Measurements from ENCODE around the gene RBM47.
"Not testable (repeated sequence)": the region's sequence is repeated elsewhere in the genome, so short reads cannot be mapped to it uniquely, and the experiment has no call there.

Gene RBM47
- 162 to 349 (median 243) reads per million in 18 experiments for total RNA-seq

GRCh38 chr4:40629401-40630334 lies at the start of gene RBM47:
RBM47 (minus strand) TSS chr4:40629864; CDS start chr4:40438893, 190,971 bp downstream.
- DNase-seq, result peak; percentile 72 to 78

- no peak for DNase-seq
Observed at GRCh38 chr4:40678421-40678820, 48.8 kb upstream of the RBM47 start.

DNA sequence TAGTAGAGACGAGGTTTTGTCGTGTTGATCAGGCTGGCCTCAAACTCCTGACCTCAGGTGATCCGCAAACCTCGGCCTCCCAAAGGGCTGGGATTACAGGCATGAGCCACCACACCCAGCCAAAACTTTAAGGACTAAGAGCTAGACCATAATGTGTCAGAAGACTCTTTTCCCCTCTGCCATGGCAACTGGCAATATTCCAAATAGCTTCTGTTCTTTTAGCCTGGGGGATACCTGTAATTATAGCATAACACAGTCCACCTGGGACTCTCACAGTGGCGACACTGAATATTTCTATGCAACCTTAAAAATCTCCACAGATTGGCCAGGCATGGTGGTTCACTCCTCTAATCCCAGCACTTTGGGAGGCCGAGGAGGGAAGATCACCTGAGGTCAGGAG lies 45.5 kb upstream of the RBM47 start:
- no peak for DNase-seq

GRCh38 chr4:40672528-40673522 lies 43.2 kb upstream of the RBM47 start:
- peak; percentile 96 for DNase-seq

DNA sequence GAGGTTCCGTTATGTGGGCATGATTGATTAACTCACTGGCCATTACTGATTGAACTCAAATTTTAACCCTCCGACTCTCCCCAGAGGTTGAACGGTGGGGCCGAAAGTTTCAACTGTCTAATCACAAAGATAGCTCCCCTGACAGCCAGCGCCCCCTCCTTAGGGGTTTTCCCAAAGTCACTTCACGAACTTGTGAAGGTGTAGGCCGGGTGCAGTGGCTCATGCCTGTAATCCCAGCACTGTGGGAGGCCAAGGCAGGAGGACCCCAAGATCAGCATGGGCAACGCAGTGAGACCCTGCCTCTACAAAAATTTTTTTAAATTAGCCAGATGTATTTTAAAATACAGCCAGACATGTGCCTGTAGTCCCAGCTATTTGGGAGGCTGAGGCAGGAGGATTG lies 39.8 kb upstream of the RBM47 start:
- DNase-seq, result no peak

DNA sequence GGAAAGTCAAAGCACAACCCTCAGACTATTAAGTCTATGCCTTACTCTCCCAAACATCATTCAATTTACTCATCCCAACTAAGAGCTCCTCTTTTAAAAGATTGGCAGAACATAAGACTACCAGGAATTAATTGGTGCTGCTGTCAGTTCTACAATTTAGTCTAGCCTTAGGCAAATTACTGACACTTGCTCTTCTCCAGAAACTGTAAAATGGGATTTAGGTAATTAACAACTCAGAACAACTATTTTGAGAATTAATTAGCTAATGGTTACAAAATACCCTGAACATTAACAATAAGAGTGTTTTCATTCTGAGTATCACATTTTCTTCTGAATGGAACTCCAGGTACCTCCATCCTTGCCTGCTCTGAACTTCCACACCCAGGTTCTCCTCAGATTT lies 36.2 kb upstream of the RBM47 start:
- no peak for DNase-seq

GRCh38 chr4:40662962-40663604 lies 33.4 kb upstream of the RBM47 start:
- DNase-seq, result peak in 1 of 2 donors; percentile 38

DNA sequence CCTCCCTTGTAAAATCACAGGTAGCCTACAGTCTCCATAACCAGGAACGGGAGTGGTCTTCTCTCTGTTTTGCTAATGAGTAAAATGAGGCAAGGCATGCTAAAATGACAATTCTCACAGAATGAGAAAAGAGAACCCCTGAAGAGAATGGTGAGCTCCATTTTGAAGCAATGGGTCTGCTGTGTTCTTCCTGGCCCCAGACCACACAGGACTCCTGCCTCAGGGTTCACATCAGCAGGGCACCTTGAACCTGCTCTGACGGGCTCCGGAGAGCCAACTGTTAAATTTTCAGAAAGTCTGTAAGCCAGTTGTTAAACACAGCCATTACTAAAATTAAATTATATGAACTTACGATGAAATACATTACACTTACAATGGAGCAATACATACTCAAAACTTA lies 32.1 kb upstream of the RBM47 start:
- no peak for DNase-seq

- peak in 1 of 2 donors; percentile 48 for DNase-seq
Observed at GRCh38 chr4:40656201-40656863, 26.7 kb upstream of the RBM47 start.

GRCh38 chr4:40651280-40651679 lies 21.6 kb upstream of the RBM47 start:
- no peak for DNase-seq

DNA sequence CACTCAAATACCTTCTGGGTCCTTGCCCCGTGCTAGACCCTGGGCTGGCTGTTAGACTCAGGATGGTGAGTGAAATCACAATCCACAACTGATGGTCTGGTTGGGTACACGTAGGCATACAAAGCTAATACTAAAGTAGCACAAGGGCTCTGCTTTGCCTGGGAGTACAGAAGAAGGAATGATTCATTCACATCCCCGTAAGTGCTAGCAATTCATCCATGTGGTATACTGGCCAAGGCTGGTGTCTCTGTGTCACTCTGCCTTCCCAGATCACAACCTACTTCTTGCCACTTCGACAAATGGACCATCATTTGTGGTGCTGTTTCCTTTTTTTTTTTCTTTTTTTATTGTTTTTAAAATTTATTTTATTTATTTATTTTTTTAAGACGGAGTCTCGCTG lies 19.7 kb upstream of the RBM47 start:
- DNase-seq, result peak in 1 of 2 donors; percentile 32

DNA sequence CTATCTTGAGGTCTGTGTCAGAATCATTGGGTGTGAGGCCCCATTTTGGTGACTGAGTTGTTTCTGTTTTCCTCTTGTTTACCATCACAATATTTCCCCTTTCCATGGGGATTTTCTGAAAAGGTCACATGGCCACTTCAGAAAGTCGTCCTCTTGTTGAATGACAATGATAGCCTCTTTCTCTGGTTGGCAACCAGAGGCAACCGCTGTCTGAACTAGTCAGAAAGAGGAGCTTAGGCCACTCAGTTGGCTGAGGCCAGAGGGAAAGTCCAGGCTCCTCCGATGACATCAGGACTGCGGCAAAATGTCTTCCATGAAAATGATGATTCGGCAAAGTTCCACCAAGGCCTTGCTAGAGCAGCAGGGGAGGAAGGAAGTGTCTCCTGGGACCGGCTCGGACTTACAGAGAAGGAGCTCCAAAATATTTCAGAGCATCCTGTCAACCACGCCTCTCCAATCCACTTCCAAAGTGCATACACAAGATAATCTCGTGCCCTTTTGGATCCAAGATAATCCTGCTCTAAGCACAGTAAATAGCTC lies 19.1 kb upstream of the RBM47 start:
- peak; percentile 77 to 89 for DNase-seq

DNA sequence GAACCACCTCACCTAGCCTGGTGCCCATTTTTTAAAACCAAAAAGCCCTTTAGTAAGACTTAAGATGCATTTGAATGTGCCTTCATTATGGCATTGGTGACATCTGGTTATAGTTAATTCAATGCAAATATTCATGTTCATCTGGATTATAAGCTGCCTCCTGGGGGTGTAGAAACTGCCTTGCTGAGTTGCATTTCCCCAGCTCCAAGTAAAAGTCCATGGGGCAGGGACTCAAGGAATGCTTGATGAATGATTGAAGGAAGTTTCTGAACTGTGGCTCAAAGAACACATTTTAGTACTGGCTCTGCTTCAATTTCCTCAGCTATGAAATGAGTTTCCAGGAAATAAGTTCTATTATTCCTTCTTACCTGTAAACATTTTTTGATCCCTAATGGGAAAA lies 18.5 kb upstream of the RBM47 start:
- DNase-seq, result no peak

DNA sequence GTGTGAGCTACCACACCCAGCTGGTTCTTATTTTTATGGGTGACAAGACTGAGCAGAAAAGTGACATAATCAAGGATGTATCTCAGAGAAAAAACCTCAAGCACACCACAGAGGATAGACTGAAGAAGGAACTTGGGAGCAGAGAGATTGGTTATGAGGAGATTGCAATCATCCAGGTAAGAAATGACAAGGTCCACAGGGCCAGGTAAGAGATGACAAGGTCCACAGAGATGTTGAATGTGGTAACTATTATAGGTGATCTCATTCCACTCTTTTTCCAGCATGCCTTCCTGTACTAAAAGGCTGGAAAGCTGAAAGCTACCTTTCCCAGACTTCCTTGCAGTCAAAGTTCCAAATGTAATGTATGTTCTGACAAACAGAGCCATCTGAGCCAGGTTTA lies 15.9 kb upstream of the RBM47 start:
- no peak for DNase-seq

DNA sequence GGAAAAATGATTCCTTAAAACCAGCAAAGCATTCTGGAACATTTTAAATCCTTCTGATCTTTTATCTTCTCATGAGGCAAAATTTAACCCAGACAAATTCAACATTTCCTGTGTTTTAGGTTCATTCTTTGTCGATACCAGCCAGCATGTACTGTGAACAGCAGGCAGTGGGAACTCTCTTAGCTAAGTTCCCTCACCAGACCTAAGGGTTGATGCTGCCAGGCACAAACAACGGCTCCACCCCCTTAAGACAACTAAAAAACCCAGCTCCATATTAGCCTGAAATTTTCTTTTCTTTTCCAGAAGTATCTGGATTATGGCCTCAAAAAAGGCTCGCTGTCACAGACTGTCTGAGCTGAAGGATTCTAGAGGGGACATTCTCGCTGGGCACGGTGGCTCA lies 2.4 kb upstream of the RBM47 start:
- DNase-seq, result peak in 1 of 2 donors; percentile 45

- DNase-seq, result peak; percentile 82 to 87
Observed at GRCh38 chr4:40630335-40631021, 814 bp upstream of the RBM47 start.

DNA sequence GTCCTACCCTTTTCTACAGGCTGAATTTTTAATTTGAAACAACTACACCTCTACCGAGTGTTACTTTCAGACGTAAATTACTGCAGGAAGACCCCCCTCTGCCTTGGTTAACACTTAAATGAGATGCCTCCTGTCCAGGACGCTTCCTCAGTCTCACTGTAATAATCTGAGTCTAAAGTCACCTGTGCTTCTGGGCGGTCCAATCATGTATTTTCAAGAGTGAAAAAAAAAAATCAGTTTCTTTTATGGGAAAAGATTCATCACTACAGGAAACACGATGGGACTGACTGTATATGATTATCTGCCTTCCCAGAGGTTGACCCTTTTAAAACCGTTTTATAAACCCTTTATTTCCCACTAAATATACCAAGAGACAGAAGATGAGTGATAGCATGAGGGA lies 776 bp downstream of the RBM47 start:
- DNase-seq, result no peak

GRCh38 chr4:40628407-40628806 lies 1.3 kb downstream of the RBM47 start:
- DNase-seq, result not testable (repeated sequence)

- no peak for DNase-seq
Observed at GRCh38 chr4:40627540-40627939, 2.1 kb downstream of the RBM47 start.

DNA sequence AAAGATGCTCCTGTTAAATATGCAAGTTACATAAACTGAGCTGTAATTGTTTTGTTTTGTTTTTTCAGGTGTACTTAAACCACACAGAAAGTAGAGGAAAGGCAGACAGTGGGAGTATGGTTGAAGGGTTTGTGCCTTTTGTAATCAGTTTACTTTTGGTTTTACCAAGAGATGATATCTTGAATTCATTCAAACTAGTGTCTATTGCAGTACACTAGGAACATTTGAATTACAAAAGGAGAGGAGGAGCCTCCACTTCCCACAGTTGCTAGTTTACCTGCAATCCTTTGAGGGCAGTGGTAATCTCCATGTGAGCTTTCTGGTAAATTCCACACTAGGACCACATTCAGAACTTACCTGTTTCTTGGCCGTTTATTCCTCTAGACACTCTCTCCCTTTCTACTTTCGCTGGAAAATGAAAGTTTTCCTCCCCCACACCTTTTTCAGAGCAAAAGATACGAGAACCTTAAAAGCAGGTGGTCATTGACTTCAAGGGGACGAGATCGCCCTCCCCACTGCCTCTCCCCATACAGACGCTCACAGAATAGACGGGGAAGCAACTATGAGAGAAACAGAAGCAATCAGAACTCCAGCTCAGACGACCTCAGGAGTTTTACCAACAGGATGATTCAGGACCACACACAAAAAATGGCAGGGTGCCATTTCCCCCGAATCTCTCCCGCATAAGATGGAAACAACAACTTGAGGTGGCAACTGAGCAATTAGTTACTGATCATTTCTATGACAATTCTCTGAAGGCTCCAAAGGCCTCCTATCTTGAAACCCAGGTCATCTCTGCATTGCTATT lies 3.3 kb downstream of the RBM47 start:
- DNase-seq, result peak; percentile 40 to 43
